HG02852 (cell line): ENCODE data around the gene KCNIP1.

Experiments
- ATAC-seq: cut with Tn5 transposase; IDR thresholded peaks from one replicate; pipeline ENCODE4 v1.9.1; 2021; ENCODE audit warnings: mild to moderate bottlenecking, moderate library complexity; ENCODE audit not compliant: unreplicated experiment

KCNIP1 gene

DNA sequence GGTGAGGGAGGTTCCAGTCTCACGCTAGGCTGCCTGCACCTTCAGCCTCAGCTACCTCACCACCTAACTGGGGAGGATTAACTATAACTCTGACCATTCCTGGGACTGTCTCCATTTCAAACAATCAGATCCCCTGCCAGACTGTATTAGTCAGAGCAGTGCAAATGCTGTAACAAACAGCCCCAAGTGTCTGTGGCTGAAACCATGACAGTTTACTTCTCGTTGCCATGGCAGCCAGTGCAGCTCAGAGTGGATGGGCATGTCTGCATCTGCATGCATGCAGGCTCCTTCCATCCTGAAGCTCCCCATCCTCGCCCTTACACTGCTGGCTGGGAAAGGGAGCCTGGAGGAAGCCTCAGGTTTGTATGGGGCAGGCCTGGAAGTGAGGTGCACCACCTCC lies 86.7 kb downstream of the KCNIP1 start:
- no peak for ATAC-seq

DNA sequence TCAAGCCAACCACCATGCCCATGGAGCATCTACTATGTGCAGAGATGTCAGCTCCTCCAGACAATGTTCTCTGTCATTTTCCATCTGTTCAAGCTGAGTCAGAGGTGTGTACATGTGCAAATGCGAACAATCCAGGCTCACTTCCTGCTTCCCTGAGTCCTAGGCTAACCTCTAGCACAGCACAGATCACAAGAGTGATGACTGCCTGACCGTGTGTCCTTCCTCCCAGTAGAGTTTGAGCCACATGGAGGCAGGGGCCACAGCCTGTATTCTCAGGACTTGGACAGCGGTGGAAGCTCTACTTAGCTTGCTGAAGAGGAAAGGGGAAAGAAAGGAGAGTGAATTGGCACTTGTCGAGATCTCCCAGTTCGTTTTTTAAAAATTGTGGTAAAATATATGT lies 87.2 kb downstream of the KCNIP1 start:
- no peak for ATAC-seq

DNA sequence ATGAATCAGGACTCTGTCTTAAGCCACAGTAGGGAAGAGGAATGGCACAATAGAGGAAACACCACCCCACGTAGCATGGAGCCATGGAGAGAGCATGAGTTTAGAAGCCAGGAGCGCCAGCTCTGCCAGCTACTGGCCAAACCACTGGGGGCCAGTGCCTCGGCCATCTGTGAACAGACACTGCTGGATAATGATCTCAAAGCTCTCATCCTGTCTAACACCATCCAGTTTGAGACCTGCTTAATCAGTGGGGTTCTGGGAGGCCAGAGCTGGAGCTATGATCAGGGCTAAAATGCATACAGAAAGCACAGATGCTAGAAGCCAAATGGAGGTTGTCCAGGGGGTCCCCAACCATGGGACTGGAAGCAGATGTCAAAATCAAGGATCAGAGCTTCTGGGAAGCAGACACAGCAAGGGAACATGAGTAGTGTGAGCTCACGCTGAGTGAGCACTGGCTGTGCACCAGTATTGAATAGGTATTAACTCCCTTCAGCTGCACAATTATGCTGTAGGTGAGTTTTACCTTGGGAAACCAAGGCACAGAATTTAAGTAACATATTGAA lies 92.7 kb downstream of the KCNIP1 start:
- ATAC-seq, result no peak

DNA sequence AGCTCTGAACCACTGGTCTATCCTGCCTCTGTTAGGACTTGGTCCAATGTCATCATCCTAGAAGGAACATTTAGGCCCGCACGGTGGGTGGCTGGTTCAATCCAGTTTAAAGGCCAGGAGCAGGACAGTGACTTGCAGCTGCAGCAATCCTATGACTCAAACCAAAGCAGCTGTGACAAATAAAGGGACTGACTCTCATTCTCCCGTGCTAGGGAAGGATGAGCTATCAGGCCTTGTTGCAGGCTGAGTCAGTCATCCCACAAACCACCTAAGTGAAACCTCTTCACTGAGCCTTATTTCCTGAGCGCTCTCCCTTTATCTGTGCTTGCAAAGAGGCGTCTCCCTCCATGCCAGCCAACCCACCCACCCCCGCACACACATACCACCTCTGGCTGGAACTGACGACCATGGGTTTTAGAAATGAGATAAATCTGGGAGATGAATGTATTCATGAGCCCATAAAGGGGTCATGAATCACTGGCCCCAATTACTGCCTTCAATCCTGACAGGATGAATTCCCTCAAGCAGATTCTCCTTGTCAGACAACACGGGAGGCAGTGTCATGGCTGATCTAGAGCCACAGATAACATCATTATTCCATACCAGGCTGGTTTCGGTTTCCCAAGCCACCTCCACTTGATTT lies 93.4 kb downstream of the KCNIP1 start:
- ATAC-seq, result peak; percentile 79

DNA sequence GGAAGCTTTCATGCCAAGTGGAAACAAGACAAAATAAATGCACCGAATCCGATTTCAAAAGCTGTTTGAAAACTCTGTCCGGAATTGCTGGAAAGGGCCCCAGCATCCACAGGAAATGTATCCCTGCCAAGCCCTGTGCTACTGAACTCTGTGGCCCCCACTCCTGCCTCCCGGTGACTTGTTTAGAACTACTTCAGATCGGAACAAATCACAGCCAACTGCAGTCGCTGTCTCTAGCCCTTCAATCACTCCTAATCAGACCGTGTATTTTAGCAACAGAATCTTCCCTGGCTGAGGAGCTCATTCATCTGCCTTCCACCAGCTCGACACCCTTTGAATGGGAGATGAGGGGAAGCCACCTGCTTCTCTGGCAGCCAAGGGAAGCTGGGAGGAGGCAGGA lies 94.1 kb downstream of the KCNIP1 start:
- ATAC-seq, result no peak

DNA sequence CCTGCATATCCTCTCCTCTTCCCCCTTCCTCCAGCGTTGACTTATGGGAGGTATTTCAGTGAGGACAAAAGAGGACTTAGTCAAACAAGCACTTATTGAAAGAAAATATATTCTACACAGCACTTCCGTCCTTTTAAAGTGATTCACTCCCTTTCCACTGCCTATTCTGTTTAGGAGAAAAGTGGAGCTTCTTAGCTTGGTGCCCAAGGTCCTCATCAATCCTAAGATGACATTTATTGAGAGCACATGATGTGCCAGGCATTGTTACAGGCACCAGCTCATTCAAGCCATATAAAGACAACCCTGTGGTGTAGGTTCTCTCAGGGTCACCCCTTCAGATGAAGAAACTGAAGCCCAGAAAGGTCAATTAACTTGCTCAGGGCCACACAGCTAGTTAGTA lies 95.9 kb downstream of the KCNIP1 start:
- no peak for ATAC-seq

DNA sequence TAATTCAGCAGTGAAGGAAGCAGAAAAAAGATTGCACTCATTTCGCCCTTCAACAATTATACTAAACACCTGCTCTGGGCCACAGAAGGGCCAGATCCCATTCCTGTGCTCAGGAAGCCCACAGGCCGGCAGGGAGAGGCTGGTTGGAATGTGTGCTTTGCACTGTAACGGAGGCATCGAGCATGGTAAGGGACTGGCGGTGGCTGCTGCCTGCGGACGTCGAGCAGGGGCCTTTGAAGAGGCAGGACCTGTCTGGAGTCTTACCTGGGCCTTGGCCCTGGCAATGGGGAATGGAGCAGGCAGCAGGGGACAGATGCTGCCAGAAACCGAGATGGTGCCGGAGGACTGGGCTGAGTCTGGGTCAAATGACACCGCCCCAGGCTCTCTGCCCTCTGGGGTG lies 97.8 kb downstream of the KCNIP1 start:
- ATAC-seq, result no peak

DNA sequence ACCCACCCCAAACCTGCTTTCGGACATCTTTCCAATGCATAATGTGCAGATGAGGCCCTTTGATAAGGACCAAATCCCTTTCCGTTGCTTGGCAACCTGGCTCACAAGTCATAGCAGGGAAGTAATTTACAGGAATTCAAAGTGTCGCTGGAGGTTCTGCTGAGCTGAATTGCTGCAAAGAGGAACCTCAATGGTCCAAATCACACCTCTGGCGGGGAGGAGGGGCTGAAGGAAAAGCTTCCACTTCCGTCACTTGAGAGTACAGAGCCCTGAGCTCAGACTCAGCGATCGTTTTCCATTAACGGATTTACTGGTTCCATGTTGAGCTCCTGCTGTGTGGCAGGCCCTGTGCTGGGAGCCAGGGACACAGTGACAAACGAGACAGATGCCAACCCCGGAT lies 99.3 kb downstream of the KCNIP1 start:
- no peak for ATAC-seq

DNA sequence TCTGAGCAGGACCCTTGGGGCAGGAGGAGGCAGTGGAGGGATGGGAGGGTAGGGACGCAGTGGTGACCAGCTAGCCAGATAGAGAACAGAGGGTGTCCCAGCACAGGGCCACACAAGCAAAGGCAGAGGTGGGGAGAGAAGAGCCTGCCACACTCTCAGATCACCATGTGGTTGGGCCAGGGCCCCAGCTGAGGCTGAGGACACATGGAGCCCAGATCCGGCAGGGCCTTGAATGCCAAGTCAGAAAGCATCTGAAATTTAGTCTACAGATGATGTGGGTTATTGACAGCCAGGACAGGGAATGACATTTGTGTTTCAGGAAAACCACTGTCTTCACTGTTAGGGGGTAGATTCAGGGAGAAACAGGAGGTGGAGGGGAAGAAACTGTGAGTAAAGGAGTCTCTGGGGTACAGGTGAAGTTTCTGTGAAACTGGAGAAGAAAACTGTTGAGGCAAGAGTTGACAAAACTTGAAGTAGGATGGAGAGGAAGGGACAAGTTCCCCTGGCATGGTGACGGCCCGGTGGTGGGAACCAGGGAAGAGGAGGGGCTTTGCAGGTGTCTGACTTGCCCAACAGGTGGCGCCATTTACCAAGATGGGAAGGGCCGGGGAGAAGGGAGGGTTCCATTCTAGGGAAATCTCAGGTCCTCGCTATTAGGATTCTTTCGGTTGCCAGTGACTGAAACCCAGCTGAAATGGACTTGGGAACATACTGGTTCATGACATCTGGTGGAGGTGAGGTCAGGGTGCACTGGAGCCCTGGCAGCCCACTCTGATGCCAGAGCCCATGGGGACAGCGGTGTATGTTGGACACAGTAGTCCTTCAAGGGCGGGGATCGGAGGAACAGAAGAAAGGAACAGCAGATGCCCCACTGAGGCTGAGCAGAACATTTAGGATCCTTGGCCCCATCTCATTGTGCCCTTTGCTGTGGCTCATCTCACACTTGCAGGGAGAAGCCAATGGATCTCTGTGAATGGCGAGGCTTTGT lies 100.1 kb downstream of the KCNIP1 start:
- ATAC-seq, result no peak

DNA sequence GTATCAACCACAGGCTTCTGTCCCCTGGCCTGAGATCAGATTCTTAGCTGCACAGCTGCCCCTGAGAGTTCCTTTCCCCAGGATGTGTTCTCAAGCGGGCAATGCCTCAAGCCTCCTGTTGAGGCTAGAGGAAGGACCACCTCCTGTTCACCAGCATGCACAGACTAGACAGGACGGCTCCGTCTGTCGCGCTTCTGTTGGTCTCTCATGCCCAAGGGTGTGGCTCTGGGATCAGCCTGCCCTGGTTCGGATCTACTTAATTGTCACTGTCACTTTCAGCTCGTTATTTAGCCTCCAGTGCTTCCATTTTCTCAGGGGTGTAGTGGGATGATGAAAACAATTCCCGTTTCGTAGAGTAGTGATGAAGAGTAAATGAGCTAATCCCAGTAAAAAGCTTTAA lies 103.1 kb downstream of the KCNIP1 start:
- ATAC-seq, result no peak

DNA sequence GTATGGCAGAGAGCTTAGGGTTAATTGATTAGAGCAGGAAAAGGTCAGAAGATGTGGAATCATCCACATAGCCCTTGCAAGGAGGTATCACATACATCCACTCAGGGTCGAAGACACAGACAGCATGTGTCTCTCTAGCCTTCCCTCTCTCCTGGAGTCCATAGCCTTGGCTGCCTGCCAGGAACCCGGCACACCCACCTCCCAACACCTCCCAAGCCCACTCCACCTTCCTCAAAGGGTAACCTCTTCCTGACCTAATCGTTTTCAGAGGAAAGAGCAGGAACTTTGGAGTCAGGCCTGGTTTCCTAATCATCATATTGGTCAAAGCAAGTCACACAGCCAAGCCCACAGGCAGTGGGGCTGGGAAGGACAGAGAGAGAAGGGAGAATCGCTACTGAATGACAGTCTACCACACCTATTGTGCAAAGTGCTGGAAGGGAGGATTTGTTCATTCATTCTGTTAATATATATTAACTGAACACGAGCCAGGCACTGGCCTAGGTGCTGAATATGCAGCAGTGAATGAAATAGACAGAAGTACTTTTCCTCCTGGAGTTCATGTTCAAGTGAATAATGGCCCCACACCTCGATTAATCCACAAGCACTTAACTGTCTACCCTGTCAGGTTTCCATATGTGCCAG lies 107.8 kb downstream of the KCNIP1 start:
- no peak for ATAC-seq

DNA sequence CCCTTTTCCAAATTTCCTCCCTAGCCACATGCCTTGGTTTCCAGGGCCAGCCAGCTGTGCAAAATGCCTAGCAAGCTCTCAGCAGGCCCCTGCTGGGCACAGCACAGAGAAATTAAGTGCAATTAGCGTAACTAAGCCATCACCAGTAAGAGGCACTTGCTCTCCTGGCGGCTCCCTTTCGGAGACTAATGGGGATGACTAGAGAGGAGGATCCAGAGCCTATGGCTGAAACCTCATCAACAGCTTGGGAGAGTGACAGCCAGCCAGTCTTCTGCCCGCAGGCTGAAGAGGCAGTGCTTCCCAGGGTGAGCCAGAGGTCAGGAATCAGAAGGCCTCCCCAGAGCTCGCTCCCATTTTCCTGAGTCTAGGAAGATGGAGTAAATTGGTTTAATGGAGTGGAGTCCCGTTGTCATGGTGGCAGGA lies 108.4 kb downstream of the KCNIP1 start:
- ATAC-seq, result no peak

DNA sequence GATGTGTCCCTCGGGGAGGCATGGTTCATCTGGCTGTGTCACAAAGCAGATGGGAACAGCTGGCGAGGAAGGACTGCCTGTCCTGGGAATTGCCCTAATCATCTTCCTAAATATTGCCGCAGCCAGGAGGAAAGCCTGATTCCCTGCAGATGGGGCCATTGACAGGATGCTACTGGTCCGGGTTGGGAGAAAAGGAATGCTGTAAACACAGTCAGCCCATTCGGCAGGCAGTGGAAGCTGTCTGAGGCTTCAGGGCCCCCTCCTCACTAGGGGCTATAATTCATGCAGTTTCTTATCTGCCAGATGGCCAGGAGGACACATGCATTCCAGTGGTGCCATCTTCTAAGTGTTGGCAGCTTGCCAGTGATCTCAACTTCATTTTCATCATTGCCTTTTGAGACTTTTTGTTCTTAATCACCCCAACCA lies 110.3 kb downstream of the KCNIP1 start:
- ATAC-seq, result no peak

DNA sequence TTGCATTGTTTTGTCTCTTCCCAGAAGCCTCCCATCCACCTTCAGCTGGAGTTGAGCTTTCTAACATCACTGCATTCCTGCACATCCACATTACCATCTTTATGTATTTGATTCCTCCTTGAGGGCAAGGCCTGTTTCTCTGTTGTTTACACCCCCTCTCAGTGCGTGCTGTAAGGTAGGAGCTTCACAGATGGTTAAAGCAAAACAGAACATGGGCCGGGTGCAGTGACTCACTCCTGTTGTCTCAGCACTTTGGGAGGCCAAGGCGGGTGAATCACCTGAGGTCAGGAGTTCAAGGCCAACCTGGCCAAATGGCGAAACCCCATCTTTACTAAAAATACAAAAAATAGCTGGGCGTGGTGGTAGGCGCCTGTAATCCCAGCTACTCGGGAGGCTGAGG lies 110.9 kb downstream of the KCNIP1 start:
- ATAC-seq, result no peak

DNA sequence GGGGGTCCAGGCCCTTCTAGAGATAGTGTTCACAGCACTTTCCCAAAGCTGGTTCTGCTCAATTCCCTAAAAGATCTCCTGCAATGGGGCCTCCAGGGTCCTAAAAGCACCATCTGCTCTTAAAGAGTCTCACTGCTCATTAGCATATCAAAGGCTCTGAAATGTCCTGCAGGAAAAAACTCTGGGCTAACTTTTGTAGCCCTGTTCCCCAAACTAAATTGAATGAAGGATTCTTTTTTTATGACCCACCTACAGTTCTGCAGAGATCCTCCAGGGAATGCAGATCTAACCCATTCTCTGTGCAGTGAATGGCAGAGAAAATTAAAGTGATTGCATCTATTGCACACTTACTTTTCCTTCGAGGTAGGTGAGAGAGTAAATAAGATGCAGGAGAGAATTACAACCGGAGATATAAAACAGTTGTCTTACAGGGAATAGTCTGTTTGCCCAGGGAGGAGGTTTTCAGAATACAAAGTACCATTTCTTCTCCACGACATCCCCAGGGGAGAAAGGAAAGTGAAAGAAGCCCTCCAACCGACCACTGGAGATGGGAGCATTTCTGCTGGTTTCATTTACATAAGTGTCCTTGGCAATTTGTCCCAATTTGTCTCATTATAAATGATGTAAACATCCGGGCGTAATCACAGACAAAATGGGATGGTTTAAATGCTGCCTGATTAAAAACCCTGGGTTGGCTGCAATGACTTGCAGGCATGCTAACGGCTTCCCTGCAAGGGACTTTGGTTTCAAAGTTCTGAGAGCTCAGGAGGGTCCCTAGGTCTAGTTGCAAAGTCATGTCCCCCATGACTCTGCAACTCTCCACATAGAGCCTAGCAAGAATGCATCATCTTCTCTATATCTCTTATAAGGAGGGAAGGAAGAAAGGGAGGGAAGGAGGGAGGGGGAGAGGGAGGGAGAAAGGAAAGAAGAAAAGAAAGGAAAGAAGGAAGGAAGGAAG lies 114.0 kb downstream of the KCNIP1 start:
- no peak for ATAC-seq

DNA sequence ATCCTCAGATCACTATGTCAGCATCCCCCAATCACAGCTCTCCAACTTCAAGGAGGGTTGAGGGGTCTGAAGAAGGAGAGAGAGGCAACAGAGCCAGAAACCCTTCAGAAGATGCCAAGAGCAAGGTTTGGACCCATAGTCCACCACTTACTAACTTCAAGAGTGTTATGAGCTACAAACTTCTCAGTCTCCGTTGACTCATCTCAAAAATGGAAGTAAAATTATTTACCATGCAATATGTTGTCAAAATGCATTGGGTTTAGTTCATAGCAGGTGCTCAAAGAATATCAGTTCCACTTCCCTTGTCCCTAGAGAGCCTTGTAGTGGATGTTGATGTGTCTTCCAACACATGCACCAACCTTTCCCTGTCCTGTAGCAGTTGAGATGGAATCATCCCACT lies 116.0 kb downstream of the KCNIP1 start:
- peak; percentile 61 for ATAC-seq

DNA sequence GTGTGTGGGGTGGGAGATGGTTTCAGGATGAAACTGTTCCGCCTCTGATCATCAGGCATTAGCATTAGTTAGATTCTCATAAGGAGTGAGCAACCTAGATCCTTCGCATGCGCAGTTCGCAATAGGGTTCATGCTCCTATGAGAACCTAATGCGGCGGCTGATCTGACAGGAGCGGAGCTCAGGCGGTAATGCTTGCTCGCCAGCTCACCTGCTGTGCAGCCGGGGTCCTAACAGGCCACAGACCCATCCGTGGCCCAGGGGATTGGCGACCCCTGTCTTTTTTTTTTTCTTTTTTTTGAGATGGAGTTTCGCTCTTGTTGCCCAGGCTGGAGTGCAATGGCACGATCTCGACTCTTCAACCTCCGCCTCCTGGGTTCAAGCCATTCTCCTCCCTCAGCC lies 119.1 kb downstream of the KCNIP1 start:
- ATAC-seq, result no peak

DNA sequence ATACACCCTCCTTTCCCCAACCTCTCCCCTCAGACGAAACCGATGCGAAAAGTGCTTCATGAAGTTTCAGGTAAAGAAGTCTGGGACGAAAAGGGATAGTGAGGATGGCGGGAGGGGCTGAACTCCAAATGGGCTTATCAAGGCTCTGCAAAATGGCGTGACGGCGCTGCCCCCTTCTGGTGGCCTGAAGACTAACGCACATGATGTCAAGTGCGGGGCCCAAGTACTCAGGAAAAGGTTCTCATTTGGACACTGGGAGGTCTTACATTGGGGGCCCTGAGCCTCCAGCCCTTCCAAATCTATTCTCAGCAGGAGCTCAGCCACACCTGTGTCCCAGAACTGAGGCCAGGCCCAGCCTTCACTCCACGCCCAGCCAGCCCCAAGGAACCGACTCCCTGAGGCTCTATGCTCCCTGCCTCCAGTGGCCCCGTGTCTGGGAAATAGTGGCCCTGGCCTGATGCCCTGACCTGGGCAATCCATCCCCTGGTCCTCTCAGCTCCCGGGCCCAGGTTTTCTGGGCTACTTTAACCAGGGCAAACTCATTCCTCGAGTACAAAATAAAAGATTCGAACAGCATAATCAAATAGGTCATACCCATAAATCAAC lies 119.9 kb downstream of the KCNIP1 start:
- ATAC-seq, result no peak

DNA sequence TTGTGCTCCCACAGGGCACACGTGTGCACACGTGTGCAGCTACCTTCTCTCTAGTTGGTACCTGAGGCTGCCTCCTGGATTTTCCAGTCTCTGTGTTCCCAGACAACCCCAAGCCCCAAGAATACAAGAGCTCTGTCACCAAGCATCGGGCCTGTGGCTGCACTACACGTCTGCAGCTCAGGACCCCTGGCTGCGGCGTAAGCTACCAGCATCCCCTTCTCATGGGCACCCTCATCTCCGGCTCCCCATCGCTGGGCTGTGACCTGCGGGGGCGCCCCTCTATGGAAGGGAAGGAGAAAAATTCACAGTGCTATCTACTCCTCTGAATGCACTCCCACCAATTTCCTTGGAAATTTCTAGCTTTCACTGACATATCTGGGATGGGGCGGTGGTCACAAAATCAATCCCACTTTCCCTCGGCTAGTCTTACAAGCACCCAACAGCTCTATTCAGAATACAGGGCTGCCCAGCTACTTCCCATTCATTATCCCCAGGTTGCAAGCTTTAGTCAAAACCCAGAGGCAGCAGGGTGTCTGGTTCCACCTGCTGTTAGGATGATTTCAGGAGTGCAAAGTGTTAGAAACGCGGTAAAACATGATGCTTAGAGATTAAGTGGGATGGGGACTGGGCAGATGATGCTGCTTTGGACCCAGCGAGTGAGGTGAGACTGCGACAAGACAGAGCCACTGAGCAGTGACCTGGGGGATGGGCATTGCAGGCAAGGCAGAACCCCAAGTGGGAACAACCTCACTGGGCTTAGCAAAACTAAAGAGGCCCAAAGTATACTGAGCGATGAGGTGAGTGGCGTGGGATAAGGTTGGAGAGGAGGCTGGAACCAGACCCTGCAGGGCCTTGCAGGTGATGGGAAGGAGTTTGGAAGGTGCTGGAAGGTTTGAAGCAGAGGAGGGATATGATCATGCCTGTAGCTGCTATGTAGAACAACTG lies 121.7 kb downstream of the KCNIP1 start:
- no peak for ATAC-seq
